ENCODE data around the gene PIEZO1. TPM values are rescaled to one million over a fixed set of nuclear protein-coding genes. Genes with fewer than 3 reads are reported as not detected.

PIEZO1 gene
- total and polyA plus RNA-seq, 2 donors (not counting 3 experiments of a cell fraction or from before 2014, with no cell fraction given) = 298 to 322 TPM

DNA sequence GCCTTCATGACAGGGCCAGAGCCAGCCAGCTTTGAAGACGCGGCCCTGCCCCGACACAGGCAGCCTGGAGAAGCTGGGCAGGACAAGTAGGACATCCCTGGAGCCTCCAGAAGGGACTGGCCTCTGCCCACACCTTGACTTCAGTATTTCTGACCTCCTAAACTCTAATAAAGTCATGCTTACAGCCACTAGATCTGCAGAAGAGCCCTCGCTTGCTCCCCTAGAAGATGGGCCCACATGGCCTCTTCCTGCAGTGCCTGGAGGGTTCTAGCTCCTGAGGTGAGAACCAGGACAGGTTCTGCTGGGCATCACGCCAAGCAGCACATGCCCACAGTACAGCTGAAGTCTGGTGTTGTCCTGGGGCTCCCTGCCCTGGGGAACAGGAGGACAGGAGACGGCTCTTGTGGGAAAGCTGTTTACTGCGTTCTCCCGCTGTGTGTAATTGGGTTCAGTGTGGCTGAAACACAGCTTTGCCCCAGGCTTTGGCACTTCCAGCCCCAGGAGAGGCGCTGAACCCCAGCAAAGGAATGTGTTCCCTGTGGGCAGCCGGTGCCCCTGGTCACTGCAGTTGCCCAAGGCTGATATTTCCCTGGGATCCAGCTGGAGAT lies 24.2 kb upstream of the PIEZO1 start:
- BruUV-seq (replicated peaks) = no TSS peak
- Histone ChIP-seq H3K27ac (ENCODE audit: insufficient read depth, low read depth, low read length) (no peak overlapping the region), H3K9ac (replicated peaks; ENCODE audit: extremely low read depth, insufficient read depth, low read length) (no peak overlapping the region), H2AFZ (ENCODE audit: low read depth, low read length) (no peak overlapping the region), H3K9me3 (replicated peaks; ENCODE audit: control insufficient read depth, insufficient read depth, low read length) (no peaks in the 10 kb centered on the region), H3K36me3 (ENCODE audit: control insufficient read depth in 2 of 2, extremely low read depth in 1 of 2, insufficient read depth in 2 of 2, low read length in 2 of 2) (peaks cover 4 to 12% of the 10 kb centered on the region in 2 experiments), H3K79me2 (ENCODE audit: control insufficient read depth, insufficient read depth, low read length) (peaks cover 42% of the 10 kb centered on the region), H3K4me2 (ENCODE audit: insufficient read depth, low read length) (no peak overlapping the region), H3K9me1 (replicated peaks; ENCODE audit: control insufficient read depth, extremely low read depth, insufficient read depth, low read length) (no peaks in the 10 kb centered on the region), H3K4me1 (ENCODE audit: control insufficient read depth, extremely low read depth, insufficient read depth, low read length) (peaks cover 26% of the 10 kb centered on the region), H3K4me3 (replicated peaks in 1 of 3; ENCODE audit: insufficient read depth in 1 of 3, low read depth in 1 of 3, low read length in 3 of 3) (no peak overlapping the region), H4K20me1 (replicated peaks; ENCODE audit: control insufficient read depth, extremely low read depth, insufficient read depth, low read length) (no peaks in the 10 kb centered on the region), H3K27me3 (ENCODE audit: control insufficient read depth in 2 of 2, insufficient read depth in 2 of 2, low read length in 2 of 2) (no peaks in the 10 kb centered on the region)
- dilution Hi-C loops (cut with MboI; ENCODE audit: extremely low pct_ligation_motif_present, low sequenced_read_pairs) (no loop called here), intact Hi-C loops (cut with micrococcal nuclease) (no loop called here)
- CTCF ChIA-PET = interaction anchor here (0.9 to 3.8 kb wide), 3 partner anchors 25 to 72 kb away, joined by 3 to 28 read pairs (median 26); partner anchors contain the start of gene PIEZO1
- no peak for FAIRE-seq
- POLR2A ChIA-PET = interaction anchor here (0.6 kb wide), 2 partner anchors 27 to 825 kb away, joined by 3 read pairs; no protein-coding TSS in a partner anchor
- no peak for DNase-seq (ENCODE audit: low read depth, low spot score)
- TF ChIP-seq POLR2A (IDR thresholded peaks at IDR 0.05; ENCODE audit: low read depth, low read length) (no peak), EZH2 (IDR thresholded peaks at IDR 0.05; ENCODE audit: borderline replicate concordance, low read depth, low read length, severe bottlenecking) (no peak), JUN (IDR thresholded peaks at IDR 0.05; ENCODE audit: borderline replicate concordance, insufficient read depth, insufficient read length, low read depth) (no peak), POLR2AphosphoS5 (IDR thresholded peaks at IDR 0.05; ENCODE audit: insufficient read depth, low read depth, low read length) (no peak), FOS (IDR thresholded peaks at IDR 0.05; ENCODE audit: borderline replicate concordance, insufficient read depth, low read length) (no peak), MYC (IDR thresholded peaks at IDR 0.05; ENCODE audit: low read depth, low read length) (no peak), GATA2 (IDR thresholded peaks at IDR 0.05; ENCODE audit: insufficient read depth, insufficient read length, low read depth, low read length) (no peak)
- TF ChIP-seq, protein P1, sequence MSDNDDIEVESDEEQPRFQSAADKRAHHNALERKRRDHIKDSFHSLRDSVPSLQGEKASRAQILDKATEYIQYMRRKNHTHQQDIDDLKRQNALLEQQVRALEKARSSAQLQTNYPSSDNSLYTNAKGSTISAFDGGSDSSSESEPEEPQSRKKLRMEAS (IDR thresholded peaks at IDR 0.05; ENCODE audit: insufficient read depth, insufficient read length) = no peak
- TF ChIP-seq, protein P2, sequence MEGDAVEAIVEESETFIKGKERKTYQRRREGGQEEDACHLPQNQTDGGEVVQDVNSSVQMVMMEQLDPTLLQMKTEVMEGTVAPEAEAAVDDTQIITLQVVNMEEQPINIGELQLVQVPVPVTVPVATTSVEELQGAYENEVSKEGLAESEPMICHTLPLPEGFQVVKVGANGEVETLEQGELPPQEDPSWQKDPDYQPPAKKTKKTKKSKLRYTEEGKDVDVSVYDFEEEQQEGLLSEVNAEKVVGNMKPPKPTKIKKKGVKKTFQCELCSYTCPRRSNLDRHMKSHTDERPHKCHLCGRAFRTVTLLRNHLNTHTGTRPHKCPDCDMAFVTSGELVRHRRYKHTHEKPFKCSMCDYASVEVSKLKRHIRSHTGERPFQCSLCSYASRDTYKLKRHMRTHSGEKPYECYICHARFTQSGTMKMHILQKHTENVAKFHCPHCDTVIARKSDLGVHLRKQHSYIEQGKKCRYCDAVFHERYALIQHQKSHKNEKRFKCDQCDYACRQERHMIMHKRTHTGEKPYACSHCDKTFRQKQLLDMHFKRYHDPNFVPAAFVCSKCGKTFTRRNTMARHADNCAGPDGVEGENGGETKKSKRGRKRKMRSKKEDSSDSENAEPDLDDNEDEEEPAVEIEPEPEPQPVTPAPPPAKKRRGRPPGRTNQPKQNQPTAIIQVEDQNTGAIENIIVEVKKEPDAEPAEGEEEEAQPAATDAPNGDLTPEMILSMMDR (IDR thresholded peaks at IDR 0.05; ENCODE audit: extremely low read depth in 1 of 2, insufficient read depth in 1 of 2, low read depth in 1 of 2, low read length in 2 of 2) = no peak
